Peyer's patch (tissue), 4 donors: ENCODE measurements around the gene ZMIZ1. TPM values are rescaled to one million over a fixed set of nuclear protein-coding genes. Genes with fewer than 3 reads are reported as not detected.

ENCODE experiments used
- DNase-seq, 3 donors: peaks; one replicate each; pipeline ENCODE4 v3.0.0-alpha.2; 2017 to 2019
- H3K27ac ChIP-seq, 4 donors: fragments of 200-600 bp; sonication (generic); one replicate each; pipeline ENCODE4 v1.5.1; 2016 to 2019
- H3K27me3 ChIP-seq, 2 donors: fragments of 200-600 bp; sonication (generic); one replicate each; pipeline ENCODE4 v1.5.1; 2019
- H3K36me3 ChIP-seq, 3 donors: fragments of 200-600 bp; sonication (generic); one replicate each; pipeline ENCODE4 v1.5.1; 2016 to 2019
- H3K4me1 ChIP-seq, 4 donors: fragments of 200-600 bp; sonication (generic); one replicate each; pipeline ENCODE4 v1.5.1; 2016 to 2019
- H3K4me3 ChIP-seq, 4 donors: fragments of 200-600 bp; sonication (generic); 1 replicate in 3 of 4; 2 replicates in 1 of 4; pipeline ENCODE4 v1.5.1; 2016 to 2019; ENCODE audit warnings: mild to moderate bottlenecking in 1 of 4
- H3K9me3 ChIP-seq, 4 donors: fragments of 200-600 bp; sonication (generic); one replicate each; pipeline ENCODE4 v1.5.1; 2016 to 2019; ENCODE audit warnings: mild to moderate bottlenecking in 1 of 4
- POLR2A ChIP-seq, 2 donors: fragments of 450-650 bp; IDR thresholded peaks; one replicate each; pipeline ENCODE4 v1.5.1; 2017; ENCODE audit warnings: antibody characterized with exemption in 2 of 2, mild to moderate bottlenecking in 2 of 2, moderate library complexity in 2 of 2
- total RNA-seq, 4 donors: library from RNA; depleted of rRNA; stranded (reverse); fragments of >200 nt; gene quantifications; one replicate each; pipeline ENCODE4 v1.1.0, GENCODE V29; 2016
- TF ChIP-seq, protein P1 (sequence below), 6 experiments: fragments of 450-650 bp in 4 of 6; fragments of 200-600 bp in 2 of 6; sonication (generic) in 1 of 6; IDR thresholded peaks; one replicate each; pipeline ENCODE4 v1.5.1; 2017 to 2019; ENCODE audit warnings: antibody characterized with exemption in 6 of 6, mild to moderate bottlenecking in 3 of 6, moderate library complexity in 1 of 6

Gene ZMIZ1
- total RNA-seq, 4 donors from 2014 or later, result 40.4 to 86.7 (median 73.2) TPM

DNA sequence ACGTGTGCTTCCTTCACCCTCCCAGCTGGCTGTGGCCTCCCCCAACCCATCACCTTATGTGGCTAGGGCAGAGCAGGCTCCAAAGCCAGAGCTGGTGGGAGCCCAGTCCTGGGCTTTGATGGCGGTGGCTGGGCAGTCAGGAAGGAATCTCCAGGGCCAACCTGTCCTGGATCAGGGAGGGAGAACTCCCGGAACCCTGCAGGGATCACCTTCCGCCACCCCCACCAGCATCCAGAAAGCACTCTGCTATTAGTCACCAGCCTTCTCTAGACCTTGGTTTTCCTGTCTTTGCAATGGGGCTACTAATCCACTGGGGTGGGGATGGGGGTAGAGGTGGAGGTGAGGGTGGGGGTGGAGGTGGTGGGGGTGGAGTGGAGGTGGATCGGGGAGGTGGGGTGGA, 139.0 kb downstream of the ZMIZ1 start:
- no peak for DNase-seq
- Histone ChIP-seq H3K9me3 (no peaks in the 10 kb centered on the region), H3K27ac (no peak overlapping the region), H3K27me3 (no peaks in the 10 kb centered on the region), H3K36me3 (peaks cover 0 to 87% (median 0%) of the 10 kb centered on the region in 3 donors), H3K4me1 (no peaks in the 10 kb centered on the region), H3K4me3 (no peak overlapping the region)
- TF ChIP-seq, protein P1, sequence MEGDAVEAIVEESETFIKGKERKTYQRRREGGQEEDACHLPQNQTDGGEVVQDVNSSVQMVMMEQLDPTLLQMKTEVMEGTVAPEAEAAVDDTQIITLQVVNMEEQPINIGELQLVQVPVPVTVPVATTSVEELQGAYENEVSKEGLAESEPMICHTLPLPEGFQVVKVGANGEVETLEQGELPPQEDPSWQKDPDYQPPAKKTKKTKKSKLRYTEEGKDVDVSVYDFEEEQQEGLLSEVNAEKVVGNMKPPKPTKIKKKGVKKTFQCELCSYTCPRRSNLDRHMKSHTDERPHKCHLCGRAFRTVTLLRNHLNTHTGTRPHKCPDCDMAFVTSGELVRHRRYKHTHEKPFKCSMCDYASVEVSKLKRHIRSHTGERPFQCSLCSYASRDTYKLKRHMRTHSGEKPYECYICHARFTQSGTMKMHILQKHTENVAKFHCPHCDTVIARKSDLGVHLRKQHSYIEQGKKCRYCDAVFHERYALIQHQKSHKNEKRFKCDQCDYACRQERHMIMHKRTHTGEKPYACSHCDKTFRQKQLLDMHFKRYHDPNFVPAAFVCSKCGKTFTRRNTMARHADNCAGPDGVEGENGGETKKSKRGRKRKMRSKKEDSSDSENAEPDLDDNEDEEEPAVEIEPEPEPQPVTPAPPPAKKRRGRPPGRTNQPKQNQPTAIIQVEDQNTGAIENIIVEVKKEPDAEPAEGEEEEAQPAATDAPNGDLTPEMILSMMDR (IDR thresholded peaks at IDR 0.05), result no peak
- TF ChIP-seq POLR2A (IDR thresholded peaks at IDR 0.05), result no peak

DNA sequence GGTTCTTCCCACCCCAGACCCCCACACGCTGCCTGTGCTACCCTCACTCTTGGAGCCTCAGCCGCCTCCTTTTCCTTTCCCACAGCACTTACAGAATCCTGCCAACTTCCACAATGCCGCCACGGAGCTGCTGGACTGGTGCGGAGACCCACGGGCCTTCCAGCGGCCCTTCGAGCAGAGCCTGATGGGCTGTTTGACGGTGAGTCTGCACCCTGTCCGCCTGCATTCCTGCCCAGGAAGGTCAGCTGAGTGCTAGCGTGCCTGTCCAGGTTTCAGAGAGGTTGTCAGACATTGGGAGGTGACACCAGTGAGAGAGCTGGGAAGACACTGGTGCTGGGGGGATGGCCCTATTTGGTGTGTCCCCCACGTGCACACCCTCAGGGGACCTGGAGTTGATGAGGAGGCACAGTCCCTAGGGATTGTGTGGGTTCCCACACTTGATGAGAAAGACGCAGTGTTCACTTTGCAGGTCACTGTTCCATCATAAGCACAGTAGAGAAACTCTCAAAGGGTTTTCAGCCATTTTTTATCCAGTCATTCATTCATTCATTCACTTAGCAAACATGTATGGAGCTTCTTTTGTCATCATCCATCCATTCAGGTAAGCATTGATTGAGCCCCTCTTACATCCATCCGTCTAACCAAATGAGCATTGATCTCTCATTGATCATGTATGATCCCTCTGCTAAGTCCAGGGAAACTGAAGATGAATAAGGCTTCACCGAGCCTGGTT, 139.7 kb downstream of the ZMIZ1 start:
- Histone ChIP-seq H3K27me3 (no peaks in the 10 kb centered on the region), H3K27ac (no peak overlapping the region), H3K4me3 (no peak overlapping the region), H3K9me3 (no peaks in the 10 kb centered on the region), H3K4me1 (no peaks in the 10 kb centered on the region), H3K36me3 (peaks cover 0 to 86% (median 0%) of the 10 kb centered on the region in 3 donors)
- TF ChIP-seq, protein P1 (IDR thresholded peaks at IDR 0.05), result no peak
- TF ChIP-seq POLR2A (IDR thresholded peaks at IDR 0.05), result no peak
- DNase-seq, result no peak

DNA sequence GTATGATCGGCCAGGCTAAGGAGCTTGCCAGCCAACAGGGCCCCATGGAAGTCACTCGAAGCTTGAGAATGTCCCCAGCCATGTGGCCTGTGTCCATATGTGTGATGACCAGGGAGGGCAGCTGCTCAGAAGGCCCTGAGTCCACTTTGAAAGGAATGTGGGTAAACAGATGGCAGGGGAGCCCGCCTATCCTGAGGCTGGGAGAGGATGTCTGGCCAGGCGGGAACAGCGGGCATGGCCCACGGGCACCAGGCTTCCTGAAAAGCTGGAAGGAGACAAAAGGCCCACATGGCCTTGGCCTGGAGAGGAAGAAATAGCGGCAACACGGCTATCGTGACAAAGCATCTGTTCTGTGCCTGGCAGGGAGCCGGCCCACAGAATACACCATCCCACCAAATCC, 140.6 kb downstream of the ZMIZ1 start:
- Histone ChIP-seq H3K4me3 (no peak overlapping the region), H3K27ac (no peak overlapping the region), H3K36me3 (peaks cover 0 to 86% (median 0%) of the 10 kb centered on the region in 3 donors), H3K9me3 (no peaks in the 10 kb centered on the region), H3K4me1 (no peaks in the 10 kb centered on the region), H3K27me3 (no peaks in the 10 kb centered on the region)
- TF ChIP-seq POLR2A (IDR thresholded peaks at IDR 0.05), result no peak
- TF ChIP-seq, protein P1 (IDR thresholded peaks at IDR 0.05), result no peak
- no peak for DNase-seq

DNA sequence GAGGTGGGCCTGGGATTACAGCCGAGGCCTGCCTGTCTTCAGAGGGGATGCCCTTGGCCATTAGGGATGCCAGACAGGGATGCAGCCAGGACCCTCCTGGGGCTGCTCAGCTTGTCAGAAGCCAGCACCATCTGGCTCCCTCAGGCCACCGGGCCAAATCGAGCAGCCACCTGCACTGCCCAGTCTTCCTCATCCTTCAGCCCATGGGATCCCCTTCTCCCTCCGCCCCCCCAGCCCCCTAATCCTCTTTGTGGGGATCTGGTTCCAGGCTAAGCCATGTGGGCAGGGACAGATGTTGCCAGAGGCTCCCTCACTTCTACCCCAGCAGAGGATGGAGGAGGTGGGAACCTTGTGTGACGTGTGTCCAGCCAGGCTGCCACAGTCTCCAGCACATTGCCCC, 141.1 kb downstream of the ZMIZ1 start:
- Histone ChIP-seq H3K27me3 (no peaks in the 10 kb centered on the region), H3K4me3 (no peak overlapping the region), H3K9me3 (no peaks in the 10 kb centered on the region), H3K36me3 (peaks cover 0 to 86% (median 0%) of the 10 kb centered on the region in 3 donors), H3K27ac (no peak overlapping the region), H3K4me1 (no peaks in the 10 kb centered on the region)
- no peak for TF ChIP-seq POLR2A (IDR thresholded peaks at IDR 0.05)
- TF ChIP-seq, protein P1 (IDR thresholded peaks at IDR 0.05), result no peak
- DNase-seq, result no peak

DNA sequence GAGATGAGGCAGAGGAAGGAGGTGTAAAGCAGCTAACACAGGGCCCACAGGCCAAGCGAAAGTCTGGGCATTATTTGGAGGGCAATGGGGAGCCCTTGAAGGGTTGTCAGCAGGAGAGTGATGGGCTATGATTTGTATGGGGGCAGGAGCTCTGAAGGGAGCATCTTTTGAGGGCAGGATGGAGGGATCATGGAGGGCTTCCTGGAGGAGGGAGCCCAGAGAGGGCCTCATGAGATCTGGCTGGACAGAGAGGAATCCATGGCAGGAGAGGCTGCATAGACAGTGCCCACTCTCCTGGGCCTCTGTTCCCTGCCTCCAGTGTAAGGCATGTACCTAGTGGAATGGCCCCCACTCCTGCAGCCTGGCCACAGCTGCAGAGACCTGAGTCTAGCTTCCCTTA, 141.9 kb downstream of the ZMIZ1 start:
- Histone ChIP-seq H3K27ac (no peak overlapping the region), H3K4me3 (no peak overlapping the region), H3K4me1 (no peaks in the 10 kb centered on the region), H3K27me3 (no peaks in the 10 kb centered on the region), H3K36me3 (peaks cover 0 to 86% (median 0%) of the 10 kb centered on the region in 3 donors), H3K9me3 (no peaks in the 10 kb centered on the region)
- no peak for DNase-seq
- TF ChIP-seq POLR2A (IDR thresholded peaks at IDR 0.05), result no peak
- TF ChIP-seq, protein P1 (IDR thresholded peaks at IDR 0.05), result no peak
